ENCODE data around the gene ATMIN.
A peak's percentile ranks its signal among the peaks of the same experiment; 100 is the strongest.

Gene ATMIN

DNA sequence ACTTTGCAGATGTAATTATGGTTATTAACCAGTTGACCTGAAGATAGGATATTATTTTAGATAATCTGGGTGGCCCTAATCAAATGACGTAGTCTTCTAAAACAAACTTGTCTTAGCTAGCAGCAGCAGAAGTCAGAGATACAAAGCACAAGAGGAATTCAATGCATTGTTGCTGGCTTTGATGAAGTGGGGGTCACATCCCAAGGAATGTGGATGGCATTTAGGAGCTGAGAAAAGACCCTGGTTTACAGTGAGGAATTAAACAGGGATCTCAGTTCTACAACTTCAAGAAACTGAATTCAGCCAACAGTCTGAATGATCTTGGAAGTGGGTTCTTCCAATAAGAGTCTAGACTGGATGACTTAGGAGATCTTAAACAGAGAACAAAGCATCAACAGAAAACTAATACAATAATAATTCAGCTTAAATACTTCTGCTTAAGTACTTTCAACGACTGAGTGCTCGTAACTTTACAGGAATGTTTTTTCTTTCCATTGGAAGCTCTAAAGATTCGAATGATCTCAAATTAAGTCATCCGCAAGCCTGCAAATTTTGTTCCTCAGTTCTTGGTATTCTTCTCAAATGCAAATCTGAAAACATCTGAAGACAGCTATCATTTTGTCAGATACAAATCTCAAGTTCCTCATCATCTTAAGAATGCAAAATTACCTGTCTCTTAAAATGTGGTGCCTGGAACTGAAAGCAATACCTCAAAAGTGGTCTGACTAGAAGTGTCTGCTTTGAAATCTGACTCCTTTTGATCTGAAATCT lies 38.1 kb downstream of the ATMIN start:
- TF ChIP-seq, protein P1, sequence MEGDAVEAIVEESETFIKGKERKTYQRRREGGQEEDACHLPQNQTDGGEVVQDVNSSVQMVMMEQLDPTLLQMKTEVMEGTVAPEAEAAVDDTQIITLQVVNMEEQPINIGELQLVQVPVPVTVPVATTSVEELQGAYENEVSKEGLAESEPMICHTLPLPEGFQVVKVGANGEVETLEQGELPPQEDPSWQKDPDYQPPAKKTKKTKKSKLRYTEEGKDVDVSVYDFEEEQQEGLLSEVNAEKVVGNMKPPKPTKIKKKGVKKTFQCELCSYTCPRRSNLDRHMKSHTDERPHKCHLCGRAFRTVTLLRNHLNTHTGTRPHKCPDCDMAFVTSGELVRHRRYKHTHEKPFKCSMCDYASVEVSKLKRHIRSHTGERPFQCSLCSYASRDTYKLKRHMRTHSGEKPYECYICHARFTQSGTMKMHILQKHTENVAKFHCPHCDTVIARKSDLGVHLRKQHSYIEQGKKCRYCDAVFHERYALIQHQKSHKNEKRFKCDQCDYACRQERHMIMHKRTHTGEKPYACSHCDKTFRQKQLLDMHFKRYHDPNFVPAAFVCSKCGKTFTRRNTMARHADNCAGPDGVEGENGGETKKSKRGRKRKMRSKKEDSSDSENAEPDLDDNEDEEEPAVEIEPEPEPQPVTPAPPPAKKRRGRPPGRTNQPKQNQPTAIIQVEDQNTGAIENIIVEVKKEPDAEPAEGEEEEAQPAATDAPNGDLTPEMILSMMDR (conservative IDR thresholded peaks at IDR 0.05; ENCODE audit: control insufficient read depth, insufficient read depth, low read depth, low read length): no peak
- no peak overlapping the region for H3K4me3 ChIP-seq (ENCODE audit: control insufficient read depth, low read depth, low read length)
- no peak for DNase-seq (ENCODE audit: low read depth)

DNA sequence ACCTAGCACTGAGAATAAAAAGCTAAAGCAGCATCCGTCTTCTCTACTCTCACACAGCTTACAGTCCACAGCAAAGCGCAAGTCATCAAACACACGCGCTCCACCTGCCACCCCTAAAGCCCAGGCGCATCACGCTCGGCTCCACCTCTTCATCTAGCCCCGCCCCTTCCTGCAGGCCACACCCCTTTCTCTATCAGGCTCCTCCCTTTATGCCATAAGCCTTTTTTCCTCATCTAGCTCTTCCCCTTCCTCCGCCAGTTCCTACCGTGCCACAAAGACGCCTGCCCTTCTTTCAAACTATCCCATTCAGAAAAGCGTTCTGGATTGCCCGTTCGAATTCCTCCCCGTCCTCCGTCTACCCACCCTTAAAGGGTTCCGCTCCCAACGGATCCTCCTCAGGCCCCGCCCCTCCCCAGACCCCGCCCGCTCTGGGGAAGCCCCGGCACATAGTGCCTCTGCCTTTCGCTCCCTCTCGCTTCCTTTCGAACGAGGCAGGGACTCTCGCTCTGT lies 41.0 kb downstream of the ATMIN start:
- H3K4me3 ChIP-seq (ENCODE audit: control insufficient read depth, low read depth, low read length): peak overlapping the region; percentile 82
- DNase-seq (ENCODE audit: low read depth): peak; percentile 74
- TF ChIP-seq, protein P1 (conservative IDR thresholded peaks at IDR 0.05; ENCODE audit: control insufficient read depth, insufficient read depth, low read depth, low read length): no peak

DNA sequence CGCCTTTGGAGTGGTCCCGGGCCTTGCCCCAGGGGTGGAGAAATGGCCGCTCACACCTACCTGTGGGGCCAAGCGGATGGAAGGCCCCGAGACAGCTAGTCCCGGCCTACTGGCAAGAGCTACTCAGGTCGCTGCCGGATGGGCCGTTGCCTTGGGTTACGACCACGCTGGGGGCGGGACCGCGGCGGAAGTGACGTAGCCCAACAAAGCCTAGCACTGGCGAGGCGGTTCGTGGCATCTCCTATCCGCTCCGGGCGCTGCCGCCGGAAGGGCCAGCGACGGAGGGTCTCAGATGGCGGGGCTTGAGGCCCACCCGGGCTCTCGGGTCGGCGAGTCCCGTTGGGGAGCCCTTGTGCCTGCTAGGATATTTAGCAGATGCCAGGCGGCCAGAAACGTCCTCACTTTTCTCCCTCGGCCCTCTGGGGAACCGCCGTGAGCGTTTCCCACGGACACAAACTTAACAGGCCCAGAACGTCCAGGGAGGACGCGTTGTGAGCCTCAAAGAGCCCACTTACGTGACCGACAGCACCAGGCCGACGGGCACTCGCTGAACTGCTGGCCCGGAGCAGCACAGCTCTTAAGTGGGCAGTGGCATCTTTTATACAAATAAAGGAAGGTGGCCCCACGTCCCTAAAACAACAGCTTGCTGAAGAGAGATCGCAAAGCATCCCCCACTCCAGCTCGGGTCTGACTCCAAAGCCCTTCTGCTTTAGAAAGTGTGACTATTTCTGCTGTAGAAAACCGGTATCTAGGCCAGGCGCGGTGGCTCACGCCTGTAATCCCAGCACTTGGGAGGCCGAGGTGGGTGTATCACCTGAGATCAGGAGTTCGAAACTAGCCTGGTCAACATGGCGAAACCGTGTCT lies 41.7 kb downstream of the ATMIN start, which contains the start of gene C16orf46:
Gene C16orf46, minus strand, starts transcription at position 163 of the 865 bp plus-strand sequence. CDS start 13,283 bp downstream, outside the sequence.
- TF ChIP-seq, protein P1 (conservative IDR thresholded peaks at IDR 0.05; ENCODE audit: control insufficient read depth, insufficient read depth, low read depth, low read length): no peak
- peak; percentile 93 for DNase-seq (ENCODE audit: low read depth)
- H3K4me3 ChIP-seq (ENCODE audit: control insufficient read depth, low read depth, low read length): peak within 1 kb of the TSS; percentile 82

DNA sequence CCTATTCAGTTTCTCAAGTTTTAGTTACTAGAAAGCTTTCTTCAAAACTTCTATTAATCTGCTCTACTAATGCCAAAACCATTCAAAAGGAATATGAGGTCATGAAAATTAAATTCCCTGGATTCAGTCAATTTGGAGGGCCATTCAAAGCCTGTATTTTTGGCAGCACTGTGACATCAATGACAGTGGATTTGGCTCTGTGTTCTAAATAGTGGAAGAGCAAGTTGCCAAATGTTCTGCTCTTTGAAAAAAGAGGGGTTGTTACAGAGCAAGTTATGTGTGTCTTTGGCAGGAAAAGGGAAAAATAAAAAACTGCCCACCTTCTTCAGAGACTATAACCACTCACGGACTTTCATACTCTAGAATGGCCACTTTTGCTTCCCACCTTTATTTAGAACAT lies 44.6 kb downstream of the ATMIN start:
- no peak for DNase-seq (ENCODE audit: low read depth)
- TF ChIP-seq, protein P1 (conservative IDR thresholded peaks at IDR 0.05; ENCODE audit: control insufficient read depth, insufficient read depth, low read depth, low read length): no peak
- H3K4me3 ChIP-seq (ENCODE audit: control insufficient read depth, low read depth, low read length): no peak overlapping the region

DNA sequence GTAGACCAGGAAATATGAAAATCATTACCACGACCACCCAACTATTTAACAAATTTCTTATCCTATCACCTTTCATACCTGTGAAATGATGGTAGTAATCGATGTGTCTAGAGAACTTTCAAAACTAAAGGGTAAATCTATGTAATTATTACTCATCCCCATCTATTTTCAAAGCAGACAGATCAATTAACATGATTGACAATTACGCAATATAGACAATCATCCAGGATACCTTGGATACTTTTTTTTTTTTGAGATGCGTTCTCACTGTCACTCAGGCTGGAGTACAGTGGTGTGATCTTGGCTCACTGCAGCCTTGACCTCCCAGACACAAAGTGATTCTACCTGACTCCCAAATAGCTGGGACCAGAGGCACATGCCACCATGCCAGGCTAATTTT lies 45.4 kb downstream of the ATMIN start:
- TF ChIP-seq, protein P1 (conservative IDR thresholded peaks at IDR 0.05; ENCODE audit: control insufficient read depth, insufficient read depth, low read depth, low read length): no peak
- DNase-seq (ENCODE audit: low read depth): no peak

DNA sequence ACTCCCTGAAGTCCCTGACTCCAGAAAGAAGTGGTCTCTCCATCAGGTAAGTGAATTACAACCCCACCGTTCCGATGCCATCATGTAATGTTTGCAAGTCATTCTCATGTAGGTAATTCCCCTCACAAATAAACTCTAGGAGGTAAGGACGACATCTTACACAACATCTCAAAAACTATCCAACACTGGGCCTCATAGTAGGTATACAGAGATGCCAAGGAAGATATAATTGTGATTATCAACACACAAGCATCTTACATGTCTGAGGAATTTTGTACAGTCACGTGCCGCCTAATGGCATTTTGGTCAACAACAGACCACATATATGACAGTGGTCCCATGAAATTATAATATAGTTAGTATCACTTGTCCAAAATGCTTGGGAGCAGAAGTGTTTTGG lies 53.2 kb downstream of the ATMIN start:
- H3K4me3 ChIP-seq (ENCODE audit: control insufficient read depth, low read depth, low read length): no peak overlapping the region
- TF ChIP-seq, protein P1 (conservative IDR thresholded peaks at IDR 0.05; ENCODE audit: control insufficient read depth, insufficient read depth, low read depth, low read length): no peak
- no peak for DNase-seq (ENCODE audit: low read depth)

More for the DNA sequence above, 45.4 kb downstream of the ATMIN start:
- H3K4me3 ChIP-seq (ENCODE audit: control insufficient read depth, low read depth, low read length): no peak overlapping the region
